Stimulated activated CD4-positive, alpha-beta T cell treated with anti-CD3 and anti-CD28 coated beads, Interleukin-12 subunit alpha, Interleukin-12 subunit beta, amount 100 ng/mL, for 4 hours (primary cell): Measurements from ENCODE around the gene ABHD17A.
"Not testable (repeated sequence)": the region's sequence is repeated elsewhere in the genome, so short reads cannot be mapped to it uniquely, and the experiment has no call there.

Experiments
- DNase-seq: peaks from one replicate; pipeline ENCODE4 v3.0.0-alpha.2; 2020

The ABHD17A gene

GRCh38 chr19:1880611-1881392 is 4.5 kb downstream of the ABHD17A start:
- no peak for DNase-seq

GRCh38 chr19:1879982-1880381 is 5.3 kb downstream of the ABHD17A start:
- DNase-seq: not testable (repeated sequence)

- DNase-seq: not testable (repeated sequence)
Observed at GRCh38 chr19:1878583-1878982, 6.7 kb downstream of the ABHD17A start.

GRCh38 chr19:1877280-1877660 is 8.0 kb downstream of the ABHD17A start:
- not testable (repeated sequence) for DNase-seq

- not testable (repeated sequence) for DNase-seq
Observed at GRCh38 chr19:1876496-1877279, 8.6 kb downstream of the ABHD17A start.

- peak; percentile 84 for DNase-seq
Observed at GRCh38 chr19:1875646-1876495, 9.4 kb downstream of the ABHD17A start.

GRCh38 chr19:1875265-1875645 is 10.0 kb downstream of the ABHD17A start:
- DNase-seq: not testable (repeated sequence)

GRCh38 chr19:1874554-1875185 is 10.6 kb downstream of the ABHD17A start:
- no peak for DNase-seq

GRCh38 chr19:1873524-1874473 is 11.5 kb downstream of the ABHD17A start:
- DNase-seq: no peak

GRCh38 chr19:1872807-1873523 is 12.3 kb downstream of the ABHD17A start:
- DNase-seq: no peak

- no peak for DNase-seq
Observed at GRCh38 chr19:1871630-1872029, 13.7 kb downstream of the ABHD17A start.

- DNase-seq: no peak
Observed at GRCh38 chr19:1871140-1871597, 14.1 kb downstream of the ABHD17A start.

GRCh38 chr19:1868971-1869370 is 16.3 kb downstream of the ABHD17A start:
- no peak for DNase-seq

- DNase-seq: no peak
Observed at GRCh38 chr19:1867349-1867724, 18.0 kb downstream of the ABHD17A start.

GRCh38 chr19:1866693-1867348 is 18.5 kb downstream of the ABHD17A start:
- DNase-seq: no peak

GRCh38 chr19:1865172-1866010 is 19.9 kb downstream of the ABHD17A start:
- no peak for DNase-seq

- peak; percentile 64 for DNase-seq
Observed at GRCh38 chr19:1864480-1865171, 20.7 kb downstream of the ABHD17A start.

GRCh38 chr19:1863638-1864479 is 21.4 kb downstream of the ABHD17A start:
- peak; percentile 93 for DNase-seq
